ENCODE results near the gene KCNIP1.
"Not testable (repeated sequence)": the region's sequence is repeated elsewhere in the genome, so short reads cannot be mapped to it uniquely, and the experiment has no call there.

The KCNIP1 gene

GRCh38 chr5:170737591-170737990 is 233.8 kb downstream of the KCNIP1 start:
- DNase-seq, result no peak

DNA sequence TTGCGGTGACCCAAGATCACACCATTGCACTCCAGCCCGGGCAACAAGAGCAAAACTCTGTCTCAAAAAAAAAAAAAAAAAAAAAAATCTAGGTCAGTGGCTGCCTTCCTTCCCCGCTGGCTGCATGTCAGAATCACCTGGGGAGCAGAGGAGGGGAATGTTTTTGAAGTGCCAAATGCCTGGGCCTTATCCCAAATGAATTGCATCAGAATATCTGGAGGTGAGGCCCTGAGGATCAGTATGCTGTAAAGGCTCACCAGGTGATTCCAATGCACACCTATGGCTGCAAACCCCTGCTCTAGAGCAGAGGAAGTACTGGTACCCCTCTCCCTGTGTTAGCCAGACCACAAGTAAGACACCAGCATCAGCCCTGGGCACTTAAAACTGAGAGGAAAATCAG is 235.0 kb downstream of the KCNIP1 start:
- DNase-seq, result no peak

- DNase-seq, result no peak
These were observed 235.6 kb downstream of the KCNIP1 start for GRCh38 chr5:170739446-170739845.

DNA sequence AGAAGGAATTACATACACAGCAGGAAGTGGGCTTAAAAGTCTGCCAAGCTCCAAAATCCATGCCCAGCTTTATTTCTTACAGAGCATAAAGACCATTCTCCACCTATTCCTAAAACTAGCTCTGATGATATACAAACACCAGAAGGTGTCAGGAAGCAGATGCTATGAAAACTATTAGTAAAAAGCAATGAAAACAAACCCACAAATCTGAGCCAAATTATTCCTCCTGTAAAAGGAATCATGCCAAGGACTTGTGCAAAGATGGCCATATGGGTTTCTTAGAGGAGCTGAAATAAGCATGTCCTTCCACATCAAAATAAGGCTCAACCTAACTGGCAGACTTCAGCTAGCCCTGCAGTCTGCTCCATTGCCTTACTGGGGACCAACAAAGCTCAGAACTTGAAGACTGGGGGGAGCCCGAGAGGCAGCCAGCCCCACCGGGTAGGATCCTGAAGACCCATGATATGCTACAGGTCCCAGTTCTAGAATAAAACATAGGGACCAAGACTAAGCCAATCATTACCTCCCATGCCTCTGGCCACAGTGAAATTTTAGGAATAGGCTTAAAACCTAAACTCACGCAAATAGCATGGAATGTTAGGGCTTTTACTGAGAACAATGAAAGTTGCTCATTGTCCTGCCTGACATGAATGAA is 236.9 kb downstream of the KCNIP1 start:
- DNase-seq, result no peak

GRCh38 chr5:170741801-170742200 is 238.0 kb downstream of the KCNIP1 start:
- no peak for DNase-seq

DNA sequence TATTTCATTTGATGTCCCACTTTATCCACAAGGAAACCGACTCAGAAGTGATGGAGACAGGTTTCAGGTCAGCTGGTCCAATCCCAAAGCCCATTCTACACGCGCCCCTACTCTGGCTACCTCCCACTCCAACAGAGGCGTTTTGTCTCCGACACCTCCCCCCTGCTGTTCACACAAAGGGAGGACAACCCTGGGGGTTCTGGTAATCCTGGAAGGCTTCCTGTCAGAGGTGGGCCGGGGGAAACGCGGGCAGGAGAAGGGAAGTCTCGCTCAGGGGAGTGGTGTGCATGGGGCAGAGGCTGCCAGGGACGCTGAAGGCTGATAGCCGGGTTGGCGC is 240.0 kb downstream of the KCNIP1 start:
- no peak for DNase-seq

DNA sequence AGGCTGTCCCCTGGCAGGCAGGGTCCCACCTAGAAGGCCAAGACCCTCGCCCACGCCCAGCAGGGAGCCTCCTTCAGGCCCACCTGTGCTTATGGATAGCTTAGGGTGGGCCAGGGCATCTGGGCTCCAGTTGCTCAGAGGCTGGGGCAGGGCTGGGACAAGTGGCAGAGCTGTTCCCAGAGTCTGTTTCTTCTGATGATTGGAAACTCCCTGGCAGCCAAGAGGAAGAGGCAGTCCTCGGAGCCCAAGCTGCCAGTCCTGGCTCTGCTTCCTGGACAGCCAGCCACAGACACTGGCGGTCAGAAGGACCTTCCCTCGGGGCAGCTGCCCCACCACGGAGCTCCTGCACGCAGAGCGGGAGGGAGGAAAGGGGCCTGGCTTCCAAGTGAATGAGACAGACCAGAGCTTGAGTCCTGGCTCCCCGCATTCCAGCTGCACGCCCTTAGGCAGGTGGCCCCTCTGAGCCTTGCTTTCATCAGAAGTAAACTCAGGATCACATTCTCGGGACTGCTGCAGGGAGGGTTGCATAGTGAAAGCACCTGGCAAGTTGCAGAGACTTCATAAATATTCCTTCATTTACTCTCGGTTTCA is 241.8 kb downstream of the KCNIP1 start:
- no peak for DNase-seq

DNA sequence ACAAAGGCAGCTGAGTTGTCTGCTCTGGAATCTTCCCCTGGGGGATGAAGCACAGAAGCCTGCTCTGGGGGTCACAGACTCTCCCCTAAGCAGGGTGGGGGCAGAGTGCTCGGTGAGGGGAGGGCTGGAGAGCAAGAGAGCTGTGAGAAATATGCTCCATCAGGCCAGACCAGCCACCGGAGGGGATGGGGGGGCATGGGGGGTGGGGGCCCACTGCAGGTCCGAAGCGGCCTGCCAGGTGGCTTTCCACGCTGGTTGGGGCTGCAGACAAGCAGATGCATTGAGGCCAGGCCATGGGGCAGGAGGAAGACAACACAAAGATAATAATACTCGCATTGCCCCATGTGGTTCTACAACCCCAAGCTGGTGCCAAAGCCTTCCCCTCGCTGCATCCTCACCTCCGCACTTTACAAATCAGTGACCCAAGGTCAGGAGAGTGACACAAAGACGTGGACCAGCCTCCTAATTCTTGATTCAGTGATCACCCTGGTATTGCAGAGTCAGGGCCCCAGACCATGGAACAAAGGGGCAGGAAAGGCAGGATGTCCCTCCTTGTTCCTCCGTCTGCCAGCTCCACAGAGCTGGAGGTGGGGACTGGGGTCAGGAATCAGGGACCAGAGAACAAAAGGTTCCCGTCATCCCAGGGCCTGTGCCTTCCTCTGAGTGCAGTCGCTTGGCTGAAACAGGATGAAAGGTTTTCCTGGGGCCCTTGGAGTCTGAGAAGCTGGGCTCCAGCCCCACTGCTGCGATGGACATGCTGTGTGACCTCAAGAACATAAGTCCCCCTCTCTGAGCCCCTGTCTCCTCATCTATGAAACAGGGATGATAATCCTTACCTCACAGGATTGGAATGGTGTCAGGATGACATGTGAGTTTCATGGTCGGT is 242.5 kb downstream of the KCNIP1 start:
- DNase-seq, result no peak

- DNase-seq, result no peak
These were observed 243.1 kb downstream of the KCNIP1 start for GRCh38 chr5:170746961-170747340.

GRCh38 chr5:170747357-170747756 is 243.5 kb downstream of the KCNIP1 start:
- no peak for DNase-seq

DNA sequence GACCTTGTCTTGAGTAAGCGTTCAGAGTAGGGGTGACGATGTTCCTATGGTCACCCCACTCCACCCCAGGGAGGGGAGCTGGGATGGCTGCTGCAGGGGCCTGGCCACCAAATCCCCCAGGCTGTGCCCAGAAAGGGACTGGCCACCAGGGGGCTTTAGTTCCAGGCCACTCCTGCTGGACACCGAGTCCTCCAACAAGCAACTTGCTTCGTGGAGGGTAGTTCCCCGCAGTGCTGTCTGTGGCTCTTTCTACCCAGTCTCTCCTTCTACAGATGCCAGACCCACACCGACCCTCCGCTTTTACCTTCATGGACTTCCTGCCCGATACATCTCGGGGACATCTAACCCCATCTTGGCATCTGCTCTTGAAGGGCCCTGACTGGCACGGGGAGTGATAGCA is 244.0 kb downstream of the KCNIP1 start:
- DNase-seq, result peak; percentile 3

DNA sequence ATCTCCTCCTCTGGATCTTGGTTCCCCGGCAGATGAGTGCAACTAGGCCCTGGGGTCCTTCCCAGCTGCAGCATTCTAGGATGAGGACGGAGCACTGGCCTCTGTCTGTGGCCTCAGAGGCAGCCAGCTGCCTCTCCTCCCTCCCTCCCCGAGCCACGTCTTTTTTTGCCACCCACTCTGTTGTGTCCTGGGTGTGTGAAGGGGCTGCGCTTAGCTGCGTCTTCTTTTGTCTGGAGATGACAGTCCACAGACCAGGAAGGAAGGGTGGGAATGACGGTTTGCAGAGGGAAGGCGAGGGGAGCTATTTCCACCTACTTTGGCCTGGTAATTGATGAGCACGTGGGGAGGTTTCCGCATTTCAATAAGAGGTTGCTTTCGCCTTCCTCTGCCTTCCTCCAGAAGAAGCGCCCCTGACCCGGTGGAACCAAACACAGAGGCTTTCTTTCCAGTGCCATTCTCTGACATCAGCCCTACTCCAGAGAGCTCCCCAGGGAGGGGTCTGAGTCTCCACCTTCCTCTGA is 245.2 kb downstream of the KCNIP1 start:
- DNase-seq, result no peak

DNA sequence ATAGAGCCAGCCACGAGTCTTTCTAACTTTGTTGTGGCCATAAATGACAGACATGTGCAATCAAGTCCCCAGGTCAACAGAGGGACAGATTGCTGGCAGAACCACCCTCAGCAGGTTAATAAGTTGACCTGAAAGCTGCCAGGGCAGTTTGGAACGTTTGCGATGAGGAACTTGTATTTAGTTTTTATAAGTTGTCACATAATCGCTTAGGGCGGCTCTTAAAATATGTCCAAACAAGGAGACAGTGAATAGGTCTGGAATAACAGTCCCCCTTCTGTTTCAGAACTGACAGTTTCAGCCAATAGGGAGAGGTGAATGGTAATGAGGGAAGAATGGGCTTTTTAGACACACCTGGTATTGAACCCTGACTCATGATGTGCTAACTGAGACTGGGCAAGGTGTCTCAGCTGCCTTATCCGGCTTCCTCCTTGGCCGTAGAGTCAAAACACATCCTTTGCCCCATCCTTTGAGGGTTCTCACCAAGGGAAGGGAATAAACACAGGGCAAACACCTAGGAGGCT is 246.2 kb downstream of the KCNIP1 start:
- no peak for DNase-seq

DNA sequence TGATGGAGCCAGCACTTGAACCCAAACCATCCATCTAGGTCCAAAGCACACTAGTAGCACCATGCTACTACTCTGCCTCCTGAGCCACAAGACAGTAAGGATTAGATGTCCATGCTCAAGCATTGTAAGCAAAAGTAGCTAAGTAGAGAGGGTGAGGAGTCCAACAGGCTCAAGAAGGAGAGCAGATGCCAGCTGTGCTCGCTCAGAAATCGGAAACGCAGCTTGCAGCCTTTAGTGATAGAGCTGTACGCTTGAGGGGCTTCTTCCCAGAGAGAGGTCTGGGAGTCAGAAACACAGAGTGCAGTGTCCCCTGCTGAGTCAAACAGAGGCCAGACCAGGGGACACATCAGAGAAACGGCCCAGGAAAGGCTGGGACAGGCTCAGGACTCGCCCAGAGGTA is 247.0 kb downstream of the KCNIP1 start:
- DNase-seq, result no peak

DNA sequence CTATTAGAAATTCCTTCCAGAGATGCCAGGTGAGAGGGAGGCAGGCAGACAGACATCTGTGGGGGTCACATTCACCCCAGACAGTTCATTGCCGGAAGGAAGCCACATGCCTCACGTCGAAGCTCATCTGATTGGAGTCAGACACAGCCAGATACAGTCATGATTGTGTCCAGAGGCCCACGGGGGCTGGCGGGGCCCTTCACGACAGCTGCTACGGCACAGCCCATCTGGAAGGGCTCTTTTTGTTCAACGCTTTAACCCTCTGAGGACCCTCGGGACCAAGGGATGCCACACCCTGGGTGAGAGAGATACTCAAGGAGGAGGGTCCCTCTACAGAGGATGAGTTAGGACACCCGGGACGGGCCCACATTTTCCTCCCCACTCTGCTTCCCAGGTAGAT is 247.8 kb downstream of the KCNIP1 start:
- DNase-seq, result no peak

DNA sequence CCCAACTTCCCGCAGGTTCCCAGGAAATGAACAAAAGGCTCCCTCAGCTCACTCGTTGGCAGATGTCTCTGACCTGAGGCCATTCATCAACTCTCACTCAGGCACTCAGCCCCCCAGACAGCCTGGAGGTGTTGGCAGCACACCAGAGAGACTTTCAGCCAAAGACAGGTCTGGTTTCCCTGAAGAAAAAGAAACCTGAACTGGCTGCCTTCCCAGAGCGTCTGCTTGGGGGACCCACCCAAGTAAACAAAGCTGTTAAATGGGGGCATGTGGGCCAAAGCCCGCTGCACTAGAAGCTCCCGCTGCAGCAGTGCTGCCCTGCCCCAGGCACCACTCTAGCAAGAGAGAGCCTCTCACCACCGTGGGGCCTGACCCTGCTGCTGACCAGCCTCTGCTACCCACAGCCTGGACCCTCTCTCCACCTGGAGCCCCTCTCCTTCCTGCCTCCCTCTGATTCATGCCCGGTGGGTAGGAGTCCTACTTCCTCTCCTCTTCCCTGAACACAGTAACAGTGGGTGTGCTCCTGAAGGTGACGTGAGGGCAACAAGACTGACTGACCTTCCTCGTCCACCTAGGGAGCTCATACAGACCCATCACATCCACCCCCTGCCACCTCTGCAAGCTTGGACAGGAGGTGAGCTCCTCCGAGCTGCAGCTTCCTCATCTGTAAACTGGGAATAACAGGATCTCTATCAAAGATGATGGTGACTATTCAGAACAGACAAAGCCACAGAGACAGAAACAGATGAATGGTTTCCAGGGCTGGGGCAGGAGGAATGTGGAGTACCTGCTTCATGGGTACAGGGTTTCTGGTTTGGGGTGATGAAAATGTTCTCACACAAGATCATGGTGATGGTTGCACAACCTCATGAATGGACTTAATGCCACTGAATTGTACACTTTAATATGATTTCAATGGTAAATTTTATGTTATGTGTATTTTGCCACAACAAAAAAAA is 248.7 kb downstream of the KCNIP1 start:
- no peak for DNase-seq

DNA sequence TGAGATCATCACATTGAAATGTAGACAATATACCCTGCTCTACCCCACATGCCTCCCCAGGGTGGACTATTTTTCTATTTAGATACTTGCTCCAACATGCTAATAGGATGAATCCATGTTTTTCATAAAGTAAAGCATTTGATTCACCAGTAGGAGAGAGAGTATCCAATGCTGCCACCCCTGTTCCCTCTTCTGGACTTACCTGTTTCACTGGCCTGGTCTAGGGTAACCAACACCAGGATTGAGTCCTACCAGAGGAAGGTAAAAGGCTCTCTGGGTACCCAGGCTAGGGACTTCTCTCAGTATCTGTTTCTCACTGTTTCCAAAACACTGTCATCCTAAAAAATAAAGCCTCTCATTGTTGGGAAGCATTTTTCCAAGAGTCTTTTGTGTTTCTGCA is 249.5 kb downstream of the KCNIP1 start:
- DNase-seq, result no peak

GRCh38 chr5:170754508-170754907 is 250.7 kb downstream of the KCNIP1 start:
- not testable (repeated sequence) for DNase-seq

DNA sequence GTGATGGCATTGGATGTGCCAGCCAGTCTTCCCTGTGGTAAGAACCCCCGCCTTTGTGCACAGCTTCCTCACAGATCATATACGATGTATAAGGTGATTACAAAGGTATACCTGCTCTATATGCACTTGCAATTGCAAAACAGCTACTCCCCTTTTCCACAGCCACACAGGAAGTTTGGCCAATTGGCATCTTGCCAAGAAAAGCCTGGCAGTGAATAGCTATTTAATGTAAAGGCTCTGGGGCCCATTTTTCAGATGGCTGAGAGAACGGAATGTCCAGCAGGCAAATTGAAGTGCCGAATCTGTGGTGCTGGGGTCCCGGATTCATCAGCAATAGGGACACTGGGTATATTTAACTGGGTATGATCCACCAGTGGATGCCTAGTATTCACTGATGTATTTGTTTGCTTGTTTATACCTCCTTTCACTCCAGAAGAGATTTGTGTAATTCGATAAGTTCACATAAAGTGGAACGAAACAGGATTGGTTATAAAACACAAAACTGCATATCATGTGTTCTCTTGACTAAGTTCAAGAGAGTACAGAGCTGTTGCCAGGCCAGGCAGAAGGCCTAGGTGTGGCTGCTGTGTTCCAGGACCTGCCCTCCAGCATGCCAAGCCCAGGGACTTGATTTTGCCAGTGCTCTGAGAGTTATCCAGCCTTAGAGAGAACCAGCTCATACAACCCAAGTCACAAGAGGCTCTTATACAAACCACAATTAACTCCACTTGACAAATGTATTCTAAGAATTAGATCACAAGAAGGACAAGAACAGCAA is 252.0 kb downstream of the KCNIP1 start:
- no peak for DNase-seq

DNA sequence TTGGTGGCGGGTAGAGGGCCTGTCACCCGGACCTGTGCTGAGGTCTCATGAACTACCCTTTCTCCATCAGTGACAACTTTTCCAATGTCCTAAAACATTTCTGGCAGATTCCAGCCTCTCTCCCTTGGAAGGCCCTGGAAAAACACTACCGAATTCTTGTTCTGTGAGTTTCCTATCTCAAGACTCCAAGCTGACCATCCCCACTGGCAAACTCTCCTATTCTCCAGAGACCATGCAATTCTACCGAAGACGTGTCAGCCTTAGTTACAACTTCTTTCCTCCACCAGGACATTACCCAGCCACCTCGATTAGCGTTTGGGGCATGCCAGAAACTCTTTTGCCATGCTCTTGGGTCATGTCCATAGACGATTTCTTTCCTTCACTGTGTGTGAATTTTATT is 252.9 kb downstream of the KCNIP1 start:
- DNase-seq, result no peak

DNA sequence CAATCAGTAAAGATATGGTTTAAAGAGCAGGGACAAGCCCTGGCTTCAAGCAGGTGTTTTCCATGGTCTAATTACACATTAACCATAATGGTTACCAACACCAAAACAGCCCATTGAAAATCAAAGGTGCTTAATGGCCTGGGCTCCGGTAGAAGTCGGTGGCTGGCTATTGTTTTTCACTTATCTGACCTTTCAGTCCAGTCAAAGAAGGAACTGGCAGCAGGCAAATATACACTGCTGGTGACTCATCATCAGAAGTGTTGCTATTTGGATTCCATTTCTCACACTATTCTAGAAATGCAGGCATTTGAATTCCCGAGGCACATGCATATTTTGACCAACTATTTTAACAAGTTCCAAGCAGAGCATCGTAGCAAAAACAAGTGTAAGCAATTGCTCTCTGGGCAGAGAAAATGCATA is 253.4 kb downstream of the KCNIP1 start:
- DNase-seq, result peak; percentile 0

- DNase-seq, result no peak
These were observed 253.8 kb downstream of the KCNIP1 start for GRCh38 chr5:170757669-170758068.
